ENCODE measurements around the gene OMP.
A peak's percentile ranks its signal among the peaks of the same experiment; 100 is the strongest.

The OMP gene

DNA sequence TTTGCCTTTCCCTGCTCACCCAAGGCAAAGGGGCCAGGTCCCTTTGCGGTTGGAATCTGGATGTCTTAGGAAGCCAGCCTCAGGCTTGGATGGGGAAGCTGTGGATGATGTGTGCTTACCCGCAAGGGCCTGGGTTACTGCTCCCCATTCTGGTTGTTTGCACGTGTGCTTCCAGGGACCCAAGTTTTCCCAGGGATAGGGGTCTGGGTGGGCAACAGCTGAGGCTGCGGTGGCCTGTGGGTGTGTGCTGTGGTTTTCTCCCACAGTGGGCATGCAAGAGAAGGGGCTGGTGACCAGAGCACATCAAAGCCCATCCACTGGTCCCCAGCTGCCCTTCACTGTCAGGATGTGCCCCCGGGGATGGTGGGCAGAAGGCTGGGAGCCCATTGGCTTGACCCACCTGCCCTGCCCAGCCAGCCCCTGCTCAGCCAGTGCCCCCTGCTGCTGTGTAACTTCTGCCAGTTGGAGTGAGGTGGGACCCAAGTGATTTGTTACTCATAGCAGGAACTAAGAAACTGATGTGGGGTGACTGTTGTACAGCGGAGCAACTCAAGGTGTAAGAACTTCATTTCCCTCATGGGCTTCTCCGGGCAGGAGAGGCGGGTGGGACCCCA is 32.6 kb upstream of the OMP start:
- no peak for DNase-seq

DNA sequence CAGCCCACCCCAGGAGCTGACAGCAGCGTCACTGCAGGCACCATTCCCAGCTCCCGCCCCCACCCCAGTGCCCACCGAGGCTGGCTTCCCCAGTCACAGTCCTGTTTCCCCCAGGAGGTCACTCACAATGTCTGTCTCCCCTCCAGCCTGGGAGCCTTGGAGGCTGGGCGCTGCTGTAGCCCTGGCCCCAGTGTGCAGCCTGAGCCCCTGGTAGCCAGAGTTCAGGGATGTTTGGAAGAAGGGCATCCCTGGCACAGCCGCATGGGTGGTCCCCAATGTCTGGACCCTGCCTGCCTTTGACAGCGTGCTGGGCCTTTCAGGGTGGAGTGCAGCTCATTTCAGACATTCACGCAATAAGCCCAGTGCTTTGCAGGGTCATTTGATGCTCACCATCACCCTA is 31.6 kb upstream of the OMP start:
- DNase-seq: no peak

DNA sequence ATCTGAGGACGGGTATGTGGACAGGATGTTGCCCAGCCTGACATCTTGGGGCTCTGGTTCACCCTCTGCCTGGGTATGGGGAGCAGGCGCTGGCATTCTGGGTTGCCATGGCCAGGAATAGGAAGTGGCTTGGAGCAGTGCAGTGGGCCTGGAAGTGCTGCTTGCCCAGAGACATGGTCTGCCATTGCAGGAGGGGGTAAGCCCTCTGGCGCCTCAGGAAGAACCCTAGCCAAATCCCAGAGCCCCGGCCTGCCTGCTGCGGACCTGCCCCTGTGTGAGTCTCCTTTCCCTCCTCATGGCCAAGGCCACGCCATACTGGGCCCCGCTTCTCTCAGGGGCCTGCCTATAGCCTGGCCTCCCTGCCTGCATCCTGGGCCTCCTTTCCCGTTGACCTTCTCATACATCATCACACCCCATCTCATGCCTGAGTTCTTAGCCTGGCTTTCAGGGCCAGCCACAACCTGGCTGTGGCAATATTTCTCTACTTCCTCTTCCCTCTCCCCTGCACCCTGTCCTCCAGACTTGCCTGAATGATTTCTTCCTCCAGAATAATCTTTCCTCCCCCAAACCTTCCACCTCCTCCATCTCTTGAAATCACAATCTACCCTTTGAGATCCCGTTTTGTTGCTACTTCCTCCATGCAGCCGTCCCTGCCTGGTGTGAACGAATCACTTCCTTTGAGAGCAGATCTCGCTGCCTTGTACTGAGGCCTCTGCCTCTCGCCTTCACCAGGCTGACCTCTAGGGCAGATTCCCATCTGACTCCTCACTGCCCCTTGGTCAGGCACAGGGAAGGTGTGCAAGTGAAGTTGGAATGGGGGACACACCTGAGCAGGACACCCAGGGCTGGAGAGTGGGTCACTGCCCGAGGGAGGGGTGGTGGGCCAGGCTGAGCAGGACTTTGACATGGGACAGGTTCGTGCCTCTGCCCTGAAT is 30.7 kb upstream of the OMP start:
- DNase-seq: no peak

DNA sequence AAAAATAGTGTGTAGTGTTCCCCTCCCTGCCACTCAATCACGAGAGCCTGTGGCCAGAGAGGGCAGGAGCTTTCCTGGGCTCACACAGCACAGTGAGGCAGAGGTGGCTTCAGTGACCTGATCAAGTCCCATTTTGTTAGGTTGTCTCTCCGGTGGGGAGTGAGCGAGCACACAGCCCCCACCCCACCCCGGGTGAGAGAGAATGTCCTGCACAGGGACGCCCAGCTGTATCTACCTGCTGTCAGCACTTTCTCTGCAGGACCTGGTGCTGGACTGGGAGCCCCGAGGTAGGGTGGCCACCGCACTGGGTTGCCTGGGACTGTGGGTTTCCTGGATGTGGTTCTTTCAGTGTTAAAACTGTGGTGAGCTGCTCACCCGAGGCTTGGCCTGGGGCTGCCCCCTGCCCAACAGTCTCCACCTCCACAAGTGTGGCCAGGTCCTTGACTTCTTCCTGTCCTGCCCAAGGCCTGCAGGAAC is 29.8 kb upstream of the OMP start:
- DNase-seq: no peak

DNA sequence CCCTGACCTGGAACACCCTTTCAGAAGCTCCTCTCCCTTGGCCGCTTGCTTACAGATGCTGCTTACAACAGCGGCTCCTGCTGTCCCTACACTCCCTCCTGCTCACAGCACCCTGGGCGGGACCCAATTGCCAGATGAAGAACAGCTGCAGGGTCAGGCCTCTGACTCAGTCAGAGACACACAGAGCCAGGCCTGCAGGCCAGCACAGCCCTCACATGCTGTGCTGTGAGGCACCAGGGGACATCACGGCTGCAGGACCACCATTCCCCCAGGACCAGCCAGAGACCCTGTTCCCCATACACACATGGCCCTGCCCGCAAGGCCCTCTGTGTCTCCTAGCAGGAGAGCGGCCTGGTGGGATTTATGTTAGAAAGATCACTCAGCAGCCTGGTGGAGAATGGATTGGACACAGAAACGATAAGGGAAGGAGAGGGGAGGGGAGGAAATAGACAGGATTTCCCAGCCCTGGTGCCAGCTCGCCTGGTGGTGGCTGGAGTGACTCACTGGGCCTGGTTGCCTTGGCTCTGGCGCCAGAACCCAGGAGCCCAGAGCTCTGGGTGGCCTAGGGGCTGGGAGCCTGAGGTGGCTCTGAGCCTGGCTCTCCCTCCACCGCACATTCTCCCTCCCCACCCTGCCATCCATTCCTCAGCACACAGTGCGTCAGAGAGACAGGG is 29.2 kb upstream of the OMP start:
- no peak for DNase-seq

DNA sequence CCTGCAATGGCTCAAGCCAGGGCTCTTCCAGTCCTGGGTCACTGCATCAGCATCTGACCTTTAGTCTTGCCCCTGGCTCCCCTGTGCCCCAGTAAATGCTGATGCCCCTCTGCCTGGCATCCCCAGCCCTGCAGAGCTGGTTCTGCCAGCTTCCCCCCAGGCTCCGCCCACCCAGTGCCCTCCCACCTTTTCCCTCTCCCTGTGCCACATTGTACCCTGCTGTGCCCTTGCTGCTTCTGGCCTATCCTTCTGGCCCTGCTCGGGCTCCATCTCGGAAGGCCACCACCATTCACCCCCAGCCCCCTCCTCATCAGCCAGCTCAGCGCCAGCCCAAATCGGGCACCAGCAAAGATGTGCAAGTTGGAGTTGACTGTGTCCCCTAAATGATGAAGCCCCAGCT is 28.4 kb upstream of the OMP start:
- no peak for DNase-seq

DNA sequence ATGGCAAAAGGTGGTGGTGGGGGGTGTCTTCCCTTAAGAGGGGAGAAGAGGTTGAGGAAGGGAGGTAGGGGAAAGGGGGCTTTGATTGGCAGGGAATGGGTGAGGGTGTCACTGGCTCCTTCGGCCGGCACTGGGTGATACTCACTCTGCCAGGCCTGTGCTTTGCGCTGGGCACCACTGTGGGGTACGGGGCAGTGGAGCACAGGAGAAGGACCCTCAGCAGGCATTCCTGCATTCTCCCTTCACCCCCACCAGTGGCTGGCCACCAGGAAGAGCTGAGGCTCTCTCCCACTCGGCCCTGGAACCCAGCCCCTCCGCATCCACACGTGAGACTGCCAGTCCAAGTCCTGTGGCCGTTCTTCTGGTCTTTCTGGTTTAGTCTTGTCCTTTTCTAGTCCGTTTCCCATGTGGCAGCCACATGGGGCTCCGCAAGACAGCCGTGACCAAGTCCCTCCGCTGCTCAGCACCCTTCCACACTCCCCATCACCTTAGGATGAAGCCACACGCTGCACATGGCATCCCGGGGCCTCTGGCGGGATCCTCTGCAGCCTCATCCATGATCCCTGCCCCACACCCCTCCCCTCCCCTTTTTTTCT is 27.9 kb upstream of the OMP start:
- DNase-seq: no peak

DNA sequence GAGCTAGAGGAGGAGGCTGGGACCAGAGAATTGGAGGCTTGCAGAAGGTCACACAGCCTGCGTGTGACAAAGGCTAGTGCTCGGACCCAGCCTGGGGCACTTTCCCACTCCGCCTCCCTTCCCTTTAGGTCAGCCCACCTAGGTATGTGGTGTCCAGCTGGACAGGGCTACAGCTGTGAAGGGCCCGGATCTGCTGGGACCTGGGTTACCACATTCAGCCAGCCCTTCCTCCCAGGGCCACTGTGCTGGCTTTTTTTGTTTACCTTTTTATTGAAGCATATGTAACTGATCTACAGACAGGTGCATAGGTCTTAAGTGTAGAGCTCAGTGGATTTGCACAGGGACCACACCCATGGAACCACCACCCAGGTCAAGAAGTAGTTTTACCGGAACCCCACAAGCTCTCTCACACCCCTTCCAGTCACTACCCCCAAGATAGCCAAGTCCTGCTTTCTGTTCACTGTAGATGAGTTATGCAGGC is 27.2 kb upstream of the OMP start:
- DNase-seq: no peak

DNA sequence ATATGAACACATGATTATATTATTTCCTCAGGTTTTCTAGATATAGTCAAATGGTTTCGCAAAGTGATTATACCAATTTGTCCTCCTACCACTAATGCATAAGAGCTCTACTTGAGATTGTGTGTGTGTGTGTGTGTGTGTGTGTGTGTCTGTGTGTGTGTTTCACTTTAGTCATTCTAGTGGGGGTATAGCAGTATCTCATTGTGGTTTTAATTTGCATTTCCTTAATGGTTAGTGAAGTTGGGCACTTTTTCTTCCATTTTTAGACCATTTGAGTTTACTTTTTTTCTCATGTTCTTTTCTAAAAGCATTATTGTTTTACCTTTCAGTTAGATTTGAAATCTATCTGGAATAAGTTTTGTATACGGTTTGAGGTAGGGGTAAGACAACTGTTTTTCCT is 23.0 kb upstream of the OMP start:
- DNase-seq: no peak

DNA sequence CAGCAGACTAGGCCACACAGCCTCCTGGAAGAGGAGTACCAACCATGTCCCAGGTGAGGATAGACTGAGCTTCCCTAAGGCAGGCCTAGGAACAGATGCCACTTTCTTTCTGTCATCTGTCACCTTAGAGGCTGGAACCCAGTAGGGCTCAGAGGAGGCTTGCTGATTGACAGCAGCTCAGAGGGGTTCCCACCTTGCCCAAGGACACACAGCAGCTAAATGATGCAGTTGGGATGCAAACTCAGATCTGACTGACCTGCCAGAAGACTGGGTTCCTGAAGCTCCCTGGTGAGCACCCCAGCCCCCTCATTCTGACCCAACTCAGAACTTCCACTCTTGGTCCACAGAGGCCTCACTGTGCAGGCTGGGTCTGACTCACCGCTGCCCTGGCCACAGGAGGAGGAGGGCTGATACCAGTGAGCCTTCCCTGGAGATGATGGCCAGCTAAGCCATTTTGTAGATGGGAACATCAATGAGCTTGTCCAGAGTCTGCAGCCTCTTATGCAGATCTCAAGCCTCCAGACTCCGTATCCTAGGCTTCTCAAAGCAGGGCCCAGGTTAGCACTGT is 21.9 kb upstream of the OMP start:
- no peak for DNase-seq

DNA sequence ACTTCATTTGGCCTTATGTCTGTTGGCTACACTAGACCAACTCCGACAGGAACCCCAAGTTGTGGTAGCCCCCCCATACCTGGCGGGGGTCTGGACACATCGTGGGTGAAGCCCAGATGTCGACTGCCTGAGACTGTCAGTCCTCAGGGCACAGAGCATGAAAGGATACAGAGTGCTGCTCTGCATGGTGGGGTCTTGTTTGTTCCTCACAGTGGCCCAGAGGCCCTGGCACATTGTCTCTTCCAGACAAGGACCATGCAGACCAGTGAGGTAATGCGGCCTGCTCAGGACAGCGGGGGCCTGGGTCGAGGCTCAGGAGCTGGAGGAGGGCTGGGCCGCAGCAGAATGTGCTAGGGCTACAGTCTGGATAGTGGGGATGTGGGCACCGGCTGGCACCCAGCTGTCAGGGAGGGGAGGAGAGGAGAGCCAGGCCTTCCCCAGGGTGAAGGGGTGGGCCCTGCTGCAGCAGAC is 21.2 kb upstream of the OMP start:
- DNase-seq: no peak

DNA sequence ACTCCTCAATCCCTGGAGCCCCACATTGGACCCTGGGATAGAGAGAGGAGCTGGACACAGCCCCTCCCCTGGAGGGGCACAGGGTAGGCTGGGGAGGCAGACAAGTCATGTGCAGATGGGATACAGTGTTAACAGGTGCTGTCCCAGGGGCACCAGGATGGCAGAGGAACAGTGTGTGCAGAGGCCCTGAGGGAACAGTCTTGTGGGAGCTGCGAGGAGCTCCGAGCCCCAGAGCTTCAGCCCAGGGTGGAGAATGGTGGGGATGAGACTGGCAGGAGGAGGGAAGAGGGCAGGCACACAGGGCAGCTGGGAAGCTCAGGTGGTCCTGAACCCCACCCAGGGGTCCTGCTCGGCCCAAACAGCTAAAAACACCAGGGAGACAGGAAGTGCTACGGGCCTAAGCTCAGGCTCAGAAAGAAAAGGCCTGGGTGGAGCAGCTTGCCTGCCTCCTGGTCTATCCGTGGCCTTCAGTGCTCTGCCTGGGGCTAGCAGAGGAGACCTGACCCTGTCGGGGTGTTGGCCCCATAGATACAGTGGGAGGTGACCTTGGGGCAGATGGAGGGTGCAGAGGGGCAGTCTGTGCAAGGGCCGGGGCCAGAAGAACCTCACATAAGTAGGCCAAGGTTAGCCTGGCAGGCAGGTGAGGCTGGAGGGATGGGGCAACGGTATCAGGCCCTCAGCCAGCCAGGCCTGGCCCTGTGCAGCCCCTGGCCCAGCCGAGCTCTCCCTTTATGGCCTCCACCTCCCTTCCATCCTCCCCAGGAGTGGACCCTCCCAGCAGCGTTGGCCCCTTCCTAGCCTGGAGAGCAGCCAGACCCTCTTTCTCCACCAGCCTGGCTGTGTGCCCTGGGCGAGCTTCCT is 20.4 kb upstream of the OMP start:
- no peak for DNase-seq

DNA sequence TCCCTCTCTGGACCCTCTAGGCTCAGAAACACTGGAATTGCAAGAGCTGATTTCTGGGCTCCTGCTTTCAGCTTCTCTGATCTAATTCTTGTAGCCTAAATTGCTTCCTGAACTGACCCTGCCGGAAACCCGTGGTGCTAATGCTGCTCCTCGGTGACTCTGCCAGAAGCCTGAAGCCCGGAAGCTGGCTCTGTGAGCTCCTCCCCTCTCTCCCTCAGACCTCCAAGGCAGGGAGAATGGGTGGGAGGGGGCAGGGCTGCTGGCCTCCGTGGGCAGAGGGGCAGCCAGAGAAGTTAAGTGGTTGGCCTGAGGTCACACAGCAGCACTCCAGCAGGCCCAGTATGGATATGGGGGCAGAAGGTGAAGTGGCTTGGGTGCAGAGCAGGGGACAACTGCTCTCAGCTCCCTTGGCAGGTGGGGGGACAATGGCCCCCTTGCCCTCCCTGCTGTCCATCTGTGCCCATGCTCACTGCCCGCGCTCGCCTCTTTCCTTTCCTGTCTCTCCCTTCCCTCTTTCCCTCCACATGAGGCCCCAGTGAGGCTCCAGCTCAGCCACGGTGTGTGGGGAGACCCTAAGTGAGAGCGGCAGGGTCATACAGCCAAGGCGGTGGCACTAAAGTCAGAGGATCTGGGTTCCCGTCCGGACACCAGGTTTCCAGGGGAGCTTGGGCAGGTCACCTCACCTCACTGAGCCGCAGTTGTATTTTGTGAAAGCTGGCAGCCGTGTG is 19.6 kb upstream of the OMP start:
- DNase-seq: peak; percentile 44

DNA sequence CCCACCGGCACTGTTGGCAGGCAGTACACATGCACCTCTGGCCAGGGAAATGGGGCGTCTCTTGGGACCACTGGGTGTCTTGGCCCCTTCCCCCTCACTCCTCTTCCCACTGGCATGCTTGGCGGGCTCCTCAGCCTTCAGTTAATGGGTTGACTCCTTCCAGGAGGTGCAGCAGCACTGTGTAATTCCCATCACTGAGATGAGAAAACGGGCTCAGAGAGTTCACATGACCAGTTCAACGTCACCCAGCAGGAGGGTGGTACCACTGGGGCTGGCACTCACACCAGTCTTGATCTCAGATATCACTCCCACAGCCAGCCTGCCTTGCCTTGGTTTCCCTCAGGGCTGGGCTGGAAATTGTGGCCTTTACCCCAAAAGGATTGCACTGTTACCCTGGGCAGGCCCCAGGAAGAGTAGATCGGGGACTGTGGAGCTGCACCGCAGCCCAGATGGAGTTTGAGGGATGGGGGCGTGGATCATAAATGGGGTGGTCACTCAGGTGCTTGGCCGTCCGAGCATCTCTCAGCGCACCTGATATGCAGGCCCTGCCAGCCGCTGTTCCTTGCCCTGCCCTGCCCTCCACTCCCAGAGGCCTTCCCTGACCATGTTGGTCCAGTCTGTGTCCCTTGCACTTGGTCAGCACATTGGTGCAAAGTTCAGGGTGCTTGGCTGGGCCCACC is 18.9 kb upstream of the OMP start:
- DNase-seq: no peak

DNA sequence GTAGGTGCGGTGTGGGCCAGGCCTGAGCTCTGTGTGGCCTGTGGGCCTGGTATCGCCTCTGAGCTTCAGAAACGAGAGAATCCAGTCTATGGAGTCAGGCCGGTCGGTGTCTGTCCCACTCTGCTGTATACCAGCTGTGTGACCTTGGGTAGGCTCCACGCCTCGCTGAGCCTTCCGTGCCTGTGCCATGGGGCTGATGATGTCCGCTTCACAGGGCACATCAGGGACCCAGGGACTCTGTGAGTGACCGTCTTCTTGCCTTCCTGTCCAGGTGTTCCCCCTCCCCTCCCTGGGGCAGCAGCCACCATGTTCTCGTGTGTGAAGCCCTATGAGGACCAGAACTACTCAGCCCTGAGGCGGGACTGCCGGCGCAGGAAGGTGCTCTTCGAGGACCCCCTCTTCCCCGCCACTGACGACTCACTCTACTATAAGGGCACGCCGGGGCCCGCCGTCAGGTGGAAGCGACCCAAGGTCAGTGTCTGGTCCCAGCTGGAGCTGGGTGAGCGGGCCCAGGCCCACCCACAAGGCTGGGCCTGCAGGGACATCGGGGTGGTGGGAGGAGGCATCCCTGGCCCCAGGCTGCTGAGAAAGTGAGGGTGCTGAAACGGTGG is 18.0 kb upstream of the OMP start:
- no peak for DNase-seq

DNA sequence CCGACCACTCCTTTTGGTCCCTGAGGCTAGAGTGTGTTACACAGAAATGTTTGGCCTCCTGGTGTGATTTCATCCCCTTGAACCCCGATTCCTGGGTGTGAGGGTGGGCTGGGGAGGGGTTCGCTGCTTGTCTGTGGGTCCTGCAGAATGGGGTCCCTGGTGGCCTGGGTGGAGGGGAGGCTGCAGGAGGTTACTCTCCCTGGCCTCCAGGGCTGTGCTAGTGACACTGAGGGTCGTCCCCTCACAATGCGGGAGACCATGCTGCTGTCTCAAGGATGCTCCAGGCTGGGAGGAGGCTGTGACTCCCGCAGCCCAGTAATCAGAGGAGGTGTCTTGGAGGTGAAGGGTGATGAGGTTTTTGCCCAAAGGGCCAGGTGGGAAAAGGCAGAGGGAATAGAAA is 17.0 kb upstream of the OMP start:
- DNase-seq: no peak

DNA sequence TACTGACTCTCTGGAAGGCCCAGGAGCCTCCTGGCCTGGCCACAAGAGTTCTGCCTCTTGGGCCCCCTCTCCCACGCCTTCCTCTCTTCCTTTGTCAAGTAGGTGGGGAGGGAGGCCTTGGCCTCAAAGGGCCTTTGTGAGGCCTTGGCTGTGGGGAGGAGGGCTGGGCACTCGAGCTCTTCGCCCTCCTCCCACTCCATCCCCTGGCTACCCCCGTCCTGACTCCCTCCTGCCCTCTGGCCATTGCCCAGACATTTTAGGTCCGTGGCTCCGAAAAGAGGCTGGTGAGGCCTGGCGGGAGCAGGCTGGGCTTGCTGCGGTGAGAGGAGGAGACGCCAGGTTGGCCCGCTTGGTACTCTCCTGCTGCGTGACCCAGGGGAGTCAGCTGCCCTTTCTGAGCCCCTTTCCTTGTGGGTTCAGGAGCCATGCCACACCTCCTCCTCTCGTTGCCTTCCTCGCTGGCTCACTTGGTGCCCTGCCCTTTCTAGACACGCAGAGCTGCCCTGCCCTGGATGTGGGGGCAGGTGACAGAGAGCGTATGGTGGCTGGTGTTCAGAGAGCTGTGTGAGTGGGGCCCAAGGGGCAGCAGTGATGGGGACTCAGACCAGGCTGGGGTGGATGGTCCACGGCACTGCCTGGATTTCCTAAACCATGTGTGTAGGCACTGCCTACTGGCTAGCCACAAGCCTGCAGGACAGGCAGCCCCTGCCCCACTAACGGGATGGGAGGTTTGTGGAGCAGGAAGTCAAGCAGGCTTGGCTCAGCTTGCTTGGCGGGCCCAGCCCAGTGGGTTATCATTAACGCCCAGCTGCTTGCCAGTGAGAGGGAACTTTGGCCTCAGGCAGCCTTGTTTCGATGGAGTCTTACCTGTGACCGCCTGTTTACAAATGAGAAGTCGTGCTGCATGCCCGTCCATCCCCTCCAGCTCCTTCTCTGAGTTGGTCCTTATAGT is 15.8 kb upstream of the OMP start:
- DNase-seq: no peak

DNA sequence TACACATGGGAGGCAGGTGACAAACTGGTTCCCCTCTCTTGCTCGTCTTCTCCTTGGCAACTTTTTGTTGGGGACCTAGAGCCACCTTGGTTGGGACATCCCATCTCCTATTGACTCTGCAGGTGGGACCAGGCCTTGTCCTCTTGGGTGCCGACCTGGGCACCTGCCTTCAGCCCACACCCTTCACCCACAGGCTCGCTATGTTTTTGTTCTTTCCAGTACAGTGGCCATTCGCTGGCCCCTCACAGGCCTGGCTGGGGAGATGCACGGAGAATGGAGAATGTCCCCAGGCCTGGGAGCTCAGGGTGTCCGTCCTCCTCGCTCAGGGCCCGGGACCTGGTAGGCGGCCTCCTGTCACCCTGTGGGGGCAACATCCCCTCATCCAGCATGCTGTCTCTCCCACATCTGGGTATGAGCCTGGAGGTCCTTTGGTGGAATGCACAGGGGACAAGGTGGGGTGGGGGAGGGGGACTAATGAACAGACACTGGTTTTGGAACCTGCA is 14.9 kb upstream of the OMP start:
- DNase-seq: no peak
